CD14-positive monocyte (primary cell): ENCODE data around the gene CSNK1G3. TPM values are rescaled to one million over a fixed set of nuclear protein-coding genes. Genes with fewer than 3 reads are reported as not detected.

Experiments used
- DNase-seq, 3 donors: peaks; one replicate each; pipeline ENCODE4 v3.0.0-alpha.2; 2011 to 2022
- H2AFZ ChIP-seq: 2 replicates; pipeline ENCODE4 v1.6.0; 2012; ENCODE audit warnings: mild to moderate bottlenecking, low read depth, low read length, inconsistent platforms; ENCODE audit not compliant: insufficient read depth, poor library complexity, severe bottlenecking
- H3K27ac ChIP-seq, 2 donors: 1 replicate in 1 of 2; 2 replicates in 1 of 2; pipeline ENCODE4 v1.5.1; 2012 to 2013; ENCODE audit warnings: low read length in 2 of 2, control low read depth in 1 of 2, inconsistent platforms in 1 of 2, low read depth in 1 of 2, mild to moderate bottlenecking in 1 of 2
- H3K27me3 ChIP-seq, 2 donors: one replicate each; pipeline versions ENCODE4 v1.6.0 to v1.6.1; 2011 to 2013; ENCODE audit warnings: low read length in 2 of 2; ENCODE audit not compliant: control insufficient read depth in 2 of 2, insufficient read depth in 2 of 2
- H3K36me3 ChIP-seq, 2 donors: replicated peaks in 1 of 2; 1 replicate in 1 of 2; 2 replicates in 1 of 2; pipeline versions ENCODE4 v1.5.1 to v1.6.1; 2012 to 2013; ENCODE audit warnings: low read length in 2 of 2, control low read depth in 1 of 2, inconsistent platforms in 1 of 2, mild to moderate bottlenecking in 1 of 2; ENCODE audit not compliant: insufficient read depth in 2 of 2, control insufficient read depth in 1 of 2
- H3K4me1 ChIP-seq, 2 donors: 1 replicate in 1 of 2; 2 replicates in 1 of 2; pipeline versions ENCODE4 v1.5.1 to v1.6.1; 2012 to 2013; ENCODE audit warnings: low read length in 2 of 2, control low read depth in 1 of 2, inconsistent platforms in 1 of 2, mild to moderate bottlenecking in 1 of 2, moderate library complexity in 1 of 2; ENCODE audit not compliant: insufficient read depth in 2 of 2, control insufficient read depth in 1 of 2
- H3K4me2 ChIP-seq: replicated peaks from 2 replicates; pipeline ENCODE3; 2012; ENCODE audit warnings: low read length, moderate library complexity, mild to moderate bottlenecking; ENCODE audit not compliant: poor library complexity, severe bottlenecking; ENCODE audit errors: extremely low read depth
- H3K4me3 ChIP-seq, 3 experiments: fragments of 200-600 bp in 1 of 3; sonication (generic) in 1 of 3; replicated peaks in 1 of 3; 1 replicate in 2 of 3; 2 replicates in 1 of 3; pipeline ENCODE4 v1.5.1; 2011 to 2013; ENCODE audit warnings: low read length in 3 of 3, mild to moderate bottlenecking in 3 of 3, control low read depth in 2 of 3, low read depth in 2 of 3, inconsistent platforms in 1 of 3, moderate library complexity in 1 of 3
- H3K79me2 ChIP-seq: 2 replicates; pipeline ENCODE4 v1.6.0; 2012; ENCODE audit warnings: mild to moderate bottlenecking, control low read depth, inconsistent platforms, low read length, moderate library complexity; ENCODE audit not compliant: insufficient read depth
- H3K9ac ChIP-seq: 2 replicates; pipeline ENCODE4 v1.6.0; 2017; ENCODE audit warnings: low read length, mild to moderate bottlenecking; ENCODE audit not compliant: insufficient read depth, poor library complexity, severe bottlenecking
- H3K9me3 ChIP-seq, 2 donors: replicated peaks in 1 of 2; 1 replicate in 1 of 2; 2 replicates in 1 of 2; pipeline versions ENCODE4 v1.5.1 to v1.6.1; 2012 to 2013; ENCODE audit warnings: low read length in 2 of 2, control low read depth in 1 of 2; ENCODE audit not compliant: control insufficient read depth in 1 of 2, insufficient read depth in 1 of 2
- H4K20me1 ChIP-seq: 2 replicates; pipeline ENCODE4 v1.6.0; 2012; ENCODE audit warnings: mild to moderate bottlenecking, low read length, control low read depth, moderate library complexity; ENCODE audit not compliant: insufficient read depth
- H3K27ac Mint-ChIP-seq, 7 donors: one replicate each; pipeline ENCODE4 v1.8.0; 2020; ENCODE audit warnings: mild to moderate bottlenecking in 7 of 7, mixed read lengths in 7 of 7, moderate library complexity in 6 of 7, inconsistent platforms in 2 of 7
- H3K27me3 Mint-ChIP-seq, 3 donors: one replicate each; pipeline ENCODE4 v1.8.0; 2021 to 2022; ENCODE audit warnings: low read depth in 3 of 3, mild to moderate bottlenecking in 3 of 3, mixed read lengths in 3 of 3, moderate library complexity in 3 of 3, inconsistent platforms in 1 of 3
- H3K36me3 Mint-ChIP-seq, 2 donors: one replicate each; pipeline ENCODE4 v1.8.0; 2020; ENCODE audit warnings: mixed read lengths in 2 of 2, inconsistent platforms in 1 of 2, mild to moderate bottlenecking in 1 of 2
- H3K4me1 Mint-ChIP-seq: one replicate; pipeline ENCODE4 v1.8.0; 2020; ENCODE audit warnings: mild to moderate bottlenecking, mixed read lengths
- H3K4me3 Mint-ChIP-seq, 2 donors: one replicate each; pipeline ENCODE4 v1.8.0; 2020; ENCODE audit warnings: mild to moderate bottlenecking in 2 of 2, mixed read lengths in 2 of 2, moderate library complexity in 1 of 2
- H3K9me3 Mint-ChIP-seq, 7 donors: one replicate each; pipeline ENCODE4 v1.8.0; 2020 to 2022; ENCODE audit warnings: mixed read lengths in 7 of 7, mild to moderate bottlenecking in 6 of 7, moderate library complexity in 6 of 7, inconsistent platforms in 2 of 7
- CTCF ChIP-seq: fragments of 200-600 bp; IDR thresholded peaks from one replicate; pipeline ENCODE4 v1.8.0; 2022; ENCODE audit warnings: antibody characterized with exemption, mild to moderate bottlenecking
- WGBS: methylation state at CpG from one replicate; pipeline ENCODE4 v1.1.5; 2013; ENCODE audit warnings: missing lambda C conversion rate; ENCODE audit not compliant: insufficient coverage; 5-methylcytosine and 5-hydroxymethylcytosine counted together
- intact Hi-C, 2 donors: fragments of 100-400 bp; cut with micrococcal nuclease; formaldehyde crosslinking; loops; one replicate each; pipeline versions ENCODE4 v1.15.0 to v1.15.1; 2023
- polyA plus RNA-seq, 3 donors: library from polyadenylated mRNA; depleted of rRNA in 1 of 3; unstranded in 2 of 3; stranded (reverse) in 1 of 3; fragments of 300-500 nt in 2 of 3; fragments of >200 nt in 1 of 3; fragmentation: Illumina TruSeq in 2 of 3; gene quantifications; 1 replicate in 2 of 3; 2 replicates in 1 of 3; pipeline ENCODE4 v1.2.3, GENCODE V29; 2012 to 2021

Gene CSNK1G3
- polyA plus RNA-seq, 3 donors = 10.8 to 22.3 (median 17.1) TPM

DNA sequence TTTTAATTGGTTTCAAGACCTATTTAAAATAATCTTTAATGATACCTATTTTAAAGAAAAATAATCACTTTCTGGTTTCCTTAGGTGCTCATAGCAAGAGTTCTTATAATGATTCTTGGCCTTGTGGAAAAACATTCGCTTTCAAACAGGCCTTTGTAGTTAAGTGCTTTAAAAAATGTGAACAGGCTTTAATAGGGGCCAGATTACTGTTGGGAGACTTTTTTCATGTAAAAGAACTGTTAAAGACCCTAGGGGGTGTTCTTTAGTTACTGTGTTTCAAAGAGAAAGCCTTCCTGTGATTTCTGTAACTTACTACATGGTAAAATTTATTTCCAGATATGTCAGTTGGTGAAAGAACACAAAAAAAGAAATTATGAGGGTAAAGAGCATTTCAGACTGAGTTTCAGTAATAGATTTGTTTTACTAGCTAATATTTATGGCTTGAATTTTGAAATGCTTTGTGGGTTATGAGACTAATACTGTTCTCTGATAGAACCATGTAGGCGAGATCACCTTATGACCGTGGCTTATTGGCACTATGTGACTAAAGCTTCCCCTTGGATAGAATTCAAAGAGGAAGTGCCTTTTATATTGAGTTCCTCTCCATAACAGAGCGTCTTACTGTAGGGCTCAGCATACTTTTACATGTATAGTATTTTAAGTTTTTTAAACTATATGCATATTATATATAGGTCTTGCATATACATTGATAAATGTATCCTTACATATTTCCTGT lies 70.7 kb downstream of the CSNK1G3 start:
- WGBS = no CpG with 5 or more reads among the region's 4 CpGs
- no peak overlapping the region for H3K4me2 ChIP-seq
- no peak overlapping the region for H3K27ac Mint-ChIP-seq
- no peak overlapping the region for H3K4me3 ChIP-seq
- H3K79me2 ChIP-seq = no peaks in the 10 kb centered on the region
- H3K9me3 ChIP-seq = no peaks in the 10 kb centered on the region
- no peaks in the 10 kb centered on the region for H3K27me3 ChIP-seq
- DNase-seq = peak; percentile 5 to 26 (median 8)
- no peak overlapping the region for H3K27ac ChIP-seq
- H3K36me3 Mint-ChIP-seq = peaks cover 18 to 27% of the 10 kb centered on the region in 2 donors
- peaks cover 2 to 21% of the 10 kb centered on the region in 2 donors for H3K36me3 ChIP-seq
- no peak overlapping the region for H3K4me3 Mint-ChIP-seq
- no peaks in the 10 kb centered on the region for H3K4me1 ChIP-seq
- H2AFZ ChIP-seq = no peak overlapping the region
- peaks cover 2% of the 10 kb centered on the region for H3K4me1 Mint-ChIP-seq
- intact Hi-C loops = no loop called here
- no peak overlapping the region for H3K9ac ChIP-seq
- no peaks in the 10 kb centered on the region for H3K27me3 Mint-ChIP-seq
- H3K9me3 Mint-ChIP-seq = no peaks in the 10 kb centered on the region
- TF ChIP-seq CTCF = no peak
- H4K20me1 ChIP-seq = no peaks in the 10 kb centered on the region

DNA sequence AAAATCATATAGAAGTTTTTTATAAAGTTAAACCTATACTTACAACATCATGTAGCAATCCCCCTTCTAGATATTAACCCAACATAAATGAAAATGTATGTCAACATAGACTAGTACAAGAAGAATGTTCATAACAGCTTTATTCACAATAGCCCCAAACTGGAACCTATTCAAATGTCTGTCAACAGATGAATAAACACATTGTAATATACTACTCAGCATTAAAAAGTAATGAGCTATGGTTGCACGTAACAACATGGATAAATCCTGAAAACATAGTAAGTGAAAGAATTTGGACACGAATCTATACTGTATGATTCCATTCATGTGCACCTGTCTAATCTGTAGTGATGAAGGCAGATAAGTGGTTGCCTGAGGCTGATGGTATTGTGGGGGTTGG lies 73.9 kb downstream of the CSNK1G3 start:
- H4K20me1 ChIP-seq = no peaks in the 10 kb centered on the region
- H3K27me3 Mint-ChIP-seq = no peaks in the 10 kb centered on the region
- H3K36me3 Mint-ChIP-seq = peaks cover 19 to 25% of the 10 kb centered on the region in 2 donors
- no peaks in the 10 kb centered on the region for H3K79me2 ChIP-seq
- no peak overlapping the region for H3K9ac ChIP-seq
- 100% methylated on average over 1 of the region's 2 CpGs for WGBS
- H3K27me3 ChIP-seq = no peaks in the 10 kb centered on the region
- DNase-seq = no peak
- peaks cover 4 to 17% of the 10 kb centered on the region in 2 donors for H3K36me3 ChIP-seq
- H2AFZ ChIP-seq = no peak overlapping the region
- peaks cover 2% of the 10 kb centered on the region for H3K4me1 Mint-ChIP-seq
- no peak overlapping the region for H3K4me3 ChIP-seq
- TF ChIP-seq CTCF = no peak
- H3K27ac ChIP-seq = no peak overlapping the region
- no peak overlapping the region for H3K27ac Mint-ChIP-seq
- H3K4me2 ChIP-seq = no peak overlapping the region
- intact Hi-C loops = no loop called here
- no peak overlapping the region for H3K4me3 Mint-ChIP-seq
- H3K9me3 ChIP-seq = no peaks in the 10 kb centered on the region
- H3K9me3 Mint-ChIP-seq = no peaks in the 10 kb centered on the region
- H3K4me1 ChIP-seq = no peaks in the 10 kb centered on the region
